GM18499 (cell line): ENCODE data around the gene PER1.

ENCODE experiments used
- ATAC-seq: cut with Tn5 transposase; IDR thresholded peaks from one replicate; pipeline ENCODE4 v1.9.1; 2021; ENCODE audit warnings: moderate number of reproducible peaks; ENCODE audit not compliant: insufficient read depth, unreplicated experiment

The PER1 gene

DNA sequence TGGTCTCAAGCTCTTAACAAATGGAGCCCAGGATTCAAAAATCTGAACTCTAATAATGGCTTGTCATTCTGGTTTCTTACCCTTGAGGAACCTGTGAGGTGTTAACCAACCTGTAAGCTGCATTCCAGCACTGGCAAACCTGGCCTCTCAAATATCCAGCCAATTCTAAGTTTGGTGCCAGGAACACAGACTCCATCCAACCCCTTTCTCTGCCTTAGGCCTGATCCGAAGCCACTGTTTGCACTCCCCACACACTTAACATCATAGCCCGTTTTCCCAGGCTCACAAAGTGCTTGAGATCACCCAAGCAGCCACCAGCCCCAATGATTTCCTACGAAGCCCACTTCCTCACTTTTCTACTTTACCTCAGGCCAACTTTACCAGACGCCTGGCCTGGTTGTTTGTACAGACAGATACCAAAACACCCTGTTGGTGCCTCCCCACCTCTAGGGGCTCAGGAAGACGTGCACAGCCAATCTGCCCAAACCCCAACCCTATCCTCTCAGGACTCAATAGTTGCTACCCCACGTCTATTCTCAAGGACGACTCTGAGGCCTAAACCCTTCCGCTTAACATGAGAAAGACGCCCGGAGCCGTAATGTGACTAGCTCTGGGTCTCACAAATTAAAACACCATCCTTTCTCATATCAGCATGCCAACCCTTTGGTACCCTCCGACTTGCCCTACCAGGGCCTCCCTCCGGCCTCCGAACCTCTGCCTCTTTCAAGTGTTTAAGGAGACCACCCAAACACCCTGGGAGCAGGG lies 3.2 kb upstream of the PER1 start:
- no peak for ATAC-seq

GRCh38 chr17:8154608-8155155 lies 2.5 kb upstream of the PER1 start:
- ATAC-seq = no peak

DNA sequence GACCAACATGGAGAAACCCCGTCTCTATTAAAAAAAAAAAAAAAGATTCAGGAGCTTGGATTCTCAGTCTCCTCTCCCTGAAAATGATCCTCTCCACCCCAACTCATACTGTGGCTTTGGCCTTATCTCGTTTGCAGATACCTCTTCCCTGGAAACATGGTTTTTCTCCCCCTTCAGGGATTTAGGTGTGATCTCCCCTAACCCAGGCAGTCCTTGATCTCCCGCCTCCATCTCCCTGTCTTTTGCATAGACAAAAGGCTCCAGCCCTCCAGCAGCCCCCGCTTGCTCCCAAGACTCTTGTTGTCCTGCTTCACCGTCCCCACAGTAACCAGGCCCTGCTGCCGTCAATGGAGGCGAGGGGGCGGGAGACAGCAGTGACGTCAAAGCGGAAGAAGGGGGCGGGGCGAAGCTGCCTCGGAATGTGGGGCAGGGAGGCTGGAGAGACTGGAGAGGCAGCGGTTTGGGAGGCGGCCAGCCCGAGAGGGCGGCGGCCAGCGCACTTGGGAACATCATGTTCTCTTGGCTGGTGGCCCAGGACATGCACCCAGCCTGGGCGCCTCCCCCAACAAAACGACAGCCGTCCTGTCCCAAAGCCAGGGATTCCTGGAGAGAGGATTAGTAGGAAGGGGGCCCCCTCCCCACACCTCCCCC lies 1.9 kb upstream of the PER1 start:
- no peak for ATAC-seq

- ATAC-seq = no peak
Measured at GRCh38 chr17:8153525-8153956, 1.3 kb upstream of the PER1 start.

DNA sequence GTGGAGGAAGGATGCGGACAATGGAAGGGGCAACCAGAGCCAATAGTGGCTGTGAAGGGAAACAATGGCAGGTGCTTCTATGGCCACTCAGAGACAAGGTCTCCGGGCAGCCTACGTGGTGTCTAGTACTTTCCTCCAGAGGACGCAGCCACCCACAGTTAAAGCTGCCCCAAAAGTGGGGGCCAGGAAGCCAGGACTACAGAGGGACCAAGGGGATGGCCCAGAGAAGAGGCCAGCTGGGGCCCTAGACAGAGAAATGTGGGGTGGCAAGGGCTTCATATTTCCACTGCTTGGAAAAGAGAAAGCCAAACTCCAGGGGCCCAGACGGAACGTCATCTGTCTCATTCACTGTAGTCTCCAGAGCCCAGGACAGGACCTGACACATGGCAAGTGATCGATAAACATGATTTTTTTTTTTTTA lies 837 bp upstream of the PER1 start:
- ATAC-seq = no peak

- no peak for ATAC-seq
Measured at GRCh38 chr17:8151641-8152111, 528 bp downstream of the PER1 start.

DNA sequence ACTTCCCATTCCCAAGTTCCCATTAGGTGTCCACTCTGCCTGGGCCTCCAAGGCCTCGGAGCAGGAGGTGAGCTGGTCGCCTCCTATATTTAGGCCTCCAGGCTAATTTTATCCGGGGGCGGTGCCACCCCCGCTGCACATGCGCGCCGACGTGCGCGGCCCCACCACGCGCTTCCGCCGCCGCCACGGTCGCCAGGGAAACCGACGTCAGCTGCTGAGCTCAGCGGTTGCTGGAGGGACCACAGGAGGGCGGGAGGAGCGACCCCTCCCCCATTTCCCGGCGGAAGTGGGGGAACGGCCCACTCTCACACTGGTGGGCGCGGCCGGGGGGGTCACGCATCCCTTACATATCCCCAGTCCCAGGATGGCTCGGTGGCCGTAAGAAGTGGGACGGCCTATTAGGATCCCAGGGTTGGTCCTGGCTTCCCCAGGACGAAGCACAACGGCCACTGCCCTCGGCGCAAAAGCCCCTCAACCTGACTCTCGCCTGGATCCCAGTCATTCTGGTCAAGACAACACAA lies 1.0 kb downstream of the PER1 start:
- ATAC-seq = no peak

GRCh38 chr17:8150194-8151119 lies 1.7 kb downstream of the PER1 start:
- ATAC-seq = no peak

GRCh38 chr17:8149419-8150193 lies 2.6 kb downstream of the PER1 start:
- ATAC-seq = no peak

- no peak for ATAC-seq
Measured at GRCh38 chr17:8148560-8148959, 3.6 kb downstream of the PER1 start.

DNA sequence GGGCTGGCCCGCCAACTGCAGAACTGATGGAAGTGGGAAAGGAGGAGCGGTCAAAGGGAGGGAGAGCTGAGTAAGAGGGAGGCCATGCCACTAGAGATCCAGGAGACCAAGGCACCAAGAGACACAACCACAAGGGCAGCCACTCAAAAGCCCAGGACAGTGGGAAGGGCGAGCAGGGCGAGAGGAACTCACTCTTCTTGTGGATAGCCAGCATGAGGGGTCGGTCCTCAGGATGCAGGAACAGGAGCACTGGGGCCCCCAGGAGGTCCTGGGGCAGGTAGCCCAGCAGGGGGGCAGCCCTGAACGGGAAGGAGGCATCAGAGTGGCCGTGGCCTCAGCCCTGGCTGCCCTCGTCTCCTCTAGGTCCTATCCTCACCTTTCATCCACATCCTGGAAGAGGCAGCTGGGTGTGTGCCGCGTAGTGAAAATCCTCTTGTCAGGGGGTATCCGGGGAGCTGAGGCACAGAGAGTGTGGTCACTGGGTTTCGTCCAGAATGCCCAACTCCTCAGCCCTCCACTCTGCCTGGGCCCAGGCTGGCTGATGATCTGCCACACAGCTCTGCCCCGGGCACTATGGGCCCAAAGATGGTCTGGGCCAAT lies 4.3 kb downstream of the PER1 start:
- no peak for ATAC-seq

DNA sequence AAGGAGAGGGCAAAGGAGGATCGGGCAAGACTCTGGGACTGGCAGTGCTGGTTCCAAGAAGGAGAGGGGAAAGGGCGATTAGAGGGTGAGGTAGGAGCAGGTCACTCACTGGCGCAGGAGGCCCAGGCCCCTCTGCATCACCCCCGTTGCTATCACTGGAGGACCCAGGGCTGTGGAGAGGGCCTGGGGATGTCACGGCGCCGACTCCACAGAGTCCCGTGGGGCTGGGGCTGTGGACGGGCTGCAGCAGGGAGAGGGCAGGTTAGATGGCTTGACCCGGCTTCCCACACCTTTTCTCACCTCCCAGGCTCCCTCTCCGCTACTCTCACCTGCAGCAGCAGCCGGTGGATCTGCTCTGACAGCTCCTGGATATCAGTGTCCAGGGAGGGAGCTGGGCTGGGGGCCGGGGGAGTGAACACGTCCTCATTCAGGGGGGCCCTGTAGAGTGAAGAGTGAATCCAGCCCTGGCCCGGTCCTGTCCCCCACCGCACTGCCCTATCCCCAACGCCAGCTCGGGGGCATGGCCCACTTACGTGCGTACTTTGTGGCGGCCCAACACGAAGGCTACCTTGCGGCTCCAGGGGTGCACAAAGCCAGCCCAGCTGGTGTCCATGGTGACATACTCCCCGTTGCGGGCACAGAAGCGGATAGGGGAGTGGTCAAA lies 4.9 kb downstream of the PER1 start:
- no peak for ATAC-seq

DNA sequence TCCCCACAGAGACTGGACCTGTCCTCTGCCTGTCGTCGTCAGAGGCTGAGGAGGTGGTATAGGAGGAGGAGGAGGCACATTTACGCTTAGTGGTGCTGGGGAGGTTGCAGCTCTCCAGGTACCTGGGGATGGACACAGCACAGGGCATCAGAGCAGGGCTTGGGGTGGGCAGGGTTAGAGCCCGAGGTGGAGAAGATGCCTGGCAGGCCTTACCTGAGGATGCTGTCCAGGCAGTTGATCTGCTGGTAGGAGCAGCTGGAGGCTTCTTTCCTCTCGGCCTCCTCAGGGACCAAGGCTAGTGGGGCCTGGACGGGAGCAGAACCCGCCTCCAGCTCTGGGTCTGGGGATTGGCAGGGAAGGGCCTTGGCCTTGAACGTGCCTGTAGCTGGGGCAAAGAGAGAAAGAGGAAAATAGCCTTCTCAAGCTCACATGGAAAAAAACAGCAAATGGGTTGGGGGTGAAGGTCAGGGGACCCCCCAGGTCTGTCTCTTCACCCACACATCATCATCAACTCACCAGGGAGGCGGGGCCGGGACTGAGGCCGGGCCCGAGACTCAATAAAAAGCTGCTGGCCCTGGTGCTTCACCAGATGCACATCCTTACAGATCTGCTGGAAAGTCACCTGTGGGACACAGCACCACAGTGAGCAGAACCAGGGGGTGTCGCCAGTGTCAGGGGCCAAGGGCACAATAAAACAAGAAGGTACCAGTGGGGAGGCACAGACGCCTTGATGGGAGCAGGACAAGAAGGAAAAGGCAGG lies 5.6 kb downstream of the PER1 start:
- ATAC-seq = no peak

DNA sequence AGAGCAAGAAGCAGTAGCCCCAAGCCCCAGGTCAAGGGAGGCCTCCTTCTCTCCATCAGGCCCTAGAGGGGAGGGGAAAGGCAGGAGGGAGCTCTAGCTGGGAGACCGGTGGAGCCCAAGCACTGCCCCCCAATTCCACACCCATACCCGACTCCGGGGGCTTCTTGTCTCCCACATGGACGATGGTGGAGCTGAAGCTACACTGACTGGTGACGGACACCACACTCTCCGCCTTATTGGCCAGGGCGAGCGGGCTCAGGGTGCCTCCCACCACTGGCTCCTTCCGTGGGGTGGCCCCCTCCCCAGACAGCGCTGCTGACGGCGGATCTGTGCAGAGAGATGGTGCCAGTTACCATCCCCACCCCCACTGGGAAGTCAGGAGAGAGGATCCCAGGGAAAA lies 6.4 kb downstream of the PER1 start:
- ATAC-seq = no peak

- ATAC-seq = no peak
Measured at GRCh38 chr17:8144401-8145231, 7.6 kb downstream of the PER1 start.

DNA sequence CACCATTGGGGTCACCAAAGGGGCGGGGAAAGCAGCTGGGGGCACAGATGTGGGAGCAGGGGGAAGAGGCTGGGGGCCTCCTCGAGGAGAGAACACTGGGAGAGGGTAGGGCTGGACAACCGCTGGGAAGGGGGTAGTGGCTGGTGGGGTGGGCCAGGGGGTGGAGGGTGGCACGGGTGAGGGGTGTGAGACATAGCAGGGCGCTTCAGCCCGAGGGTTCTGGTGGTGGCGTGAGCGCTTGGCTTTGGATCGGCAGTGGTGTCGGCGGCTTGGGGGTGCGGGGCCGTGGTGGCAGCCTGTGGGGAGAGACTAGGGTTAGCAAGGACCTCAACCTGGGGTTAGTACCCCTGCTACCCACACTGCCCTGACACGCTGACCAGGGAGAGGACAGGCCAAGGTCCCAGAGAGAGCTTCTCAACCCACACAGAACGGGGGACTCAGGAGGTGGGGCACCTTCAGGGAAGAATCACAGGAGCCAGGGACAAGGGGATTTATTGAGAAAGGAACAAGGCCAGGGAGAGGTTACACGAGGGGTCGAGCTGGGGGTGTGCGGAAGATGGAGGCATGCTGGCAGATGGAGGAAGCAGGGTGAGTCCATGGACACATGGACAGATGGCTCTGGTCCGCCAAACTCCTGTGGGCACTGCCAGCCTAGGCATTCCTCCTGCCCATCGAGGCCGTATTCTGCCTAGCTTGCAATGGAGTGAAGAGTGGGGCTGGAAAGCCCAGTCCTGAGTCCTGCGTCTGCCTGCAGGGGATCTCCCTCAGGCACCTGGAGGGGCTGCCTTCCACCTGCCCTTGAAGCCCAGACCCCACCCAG lies 8.4 kb downstream of the PER1 start:
- no peak for ATAC-seq
